HCT116 (cell line): ENCODE results near the gene EHMT1. TPM values are rescaled to one million over a fixed set of nuclear protein-coding genes. Genes with fewer than 3 reads are reported as not detected.

ENCODE experiments used
- ATAC-seq: fragments of 200-7000 bp; cut with Tn5 transposase; 2 replicates; pipeline ENCODE4 v1.9.1; 2020; ENCODE audit warnings: mild to moderate bottlenecking, moderate library complexity
- BruUV-seq: library from RNA; stranded (reverse); fragments of 400-500 nt; replicated peaks from 2 replicates; lab custom pipeline; 2021; lab: Mats Ljungman, UMichigan
- CTCF ChIA-PET: fragments of 300-600 bp; sonication (Branson Sonifier 250); formaldehyde crosslinking; loops from one replicate; lab custom pipeline; 2021; ENCODE audit warnings: antibody characterized with exemption; lab: Charles Lee
- POLR2A ChIA-PET: fragments of 300-600, 350-600 bp; sonication (Branson Sonifier 250); formaldehyde crosslinking; loops from one replicate; lab custom pipeline; 2021; ENCODE audit warnings: antibody characterized with exemption; lab: Charles Lee
- RAD21 ChIA-PET, 2 experiments: fragments of 300-600 bp; sonication (Branson Sonifier 250); formaldehyde crosslinking; loops; one replicate each; lab custom pipeline; 2023; ENCODE audit warnings: low total read pairs in 2 of 2; ENCODE audit not compliant: uncharacterized antibody in 2 of 2, unreplicated experiment in 2 of 2, low non-redundant PET in 1 of 2; lab: Charles Lee
- DNase-seq: peaks from one replicate; pipeline ENCODE4 v3.0.0-alpha.2; 2010; ENCODE audit warnings: low read depth, low spot score
- H2AFZ ChIP-seq: fragments of 200-600 bp; shearing (Covaris generic), sonication (generic); 2 replicates; pipeline ENCODE4 v1.6.1; 2017; ENCODE audit warnings: low read depth, mixed run types, mixed read lengths, antibody characterized with exemption, low read length; ENCODE audit not compliant: poor library complexity, severe bottlenecking
- H3K27ac ChIP-seq: 2 replicates; pipeline ENCODE4 v1.5.1; 2012; ENCODE audit warnings: low read depth, low read length
- H3K27me3 ChIP-seq: fragments of 200-600 bp; sonication (generic); 2 replicates; pipeline ENCODE4 v1.6.1; 2016; ENCODE audit warnings: mixed run types, low read length, mixed read lengths; ENCODE audit not compliant: insufficient read depth
- H3K36me3 ChIP-seq, 2 experiments: fragments of 200-500 bp in 1 of 2; fragments of 200-600 bp in 1 of 2; sonication (Bioruptor generic) in 1 of 2; sonication (generic) in 1 of 2; 2 replicates each; pipeline versions ENCODE4 v1.5.1 to v1.6.1; 2014 to 2016; ENCODE audit warnings: low read length in 2 of 2, inconsistent platforms in 1 of 2, mixed read lengths in 1 of 2, mixed run types in 1 of 2; ENCODE audit not compliant: insufficient read depth in 2 of 2, control insufficient read depth in 1 of 2
- H3K4me1 ChIP-seq, 2 experiments: fragments of 200-600 bp in 1 of 2; sonication (generic) in 1 of 2; 2 replicates each; pipeline versions ENCODE4 v1.5.1 to v1.6.1; 2012 to 2017; ENCODE audit warnings: low read length in 2 of 2, inconsistent platforms in 1 of 2, mild to moderate bottlenecking in 1 of 2, mixed read lengths in 1 of 2, mixed run types in 1 of 2, moderate library complexity in 1 of 2; ENCODE audit not compliant: insufficient read depth in 2 of 2, control insufficient read depth in 1 of 2
- H3K4me2 ChIP-seq: fragments of 200-600 bp; sonication (generic); 2 replicates; pipeline ENCODE4 v1.6.1; 2017; ENCODE audit warnings: mixed run types, low read length, mixed read lengths
- H3K4me3 ChIP-seq, 2 experiments: fragments of 200-600 bp in 1 of 2; sonication (generic) in 1 of 2; replicated peaks in 1 of 2; 2 replicates each; pipeline ENCODE4 v1.5.1; 2011 to 2016; ENCODE audit warnings: low read length in 2 of 2, control low read depth in 1 of 2, low read depth in 1 of 2, mild to moderate bottlenecking in 1 of 2, mixed read lengths in 1 of 2, mixed run types in 1 of 2
- H3K79me2 ChIP-seq: fragments of 200-600 bp; sonication (generic); 2 replicates; pipeline ENCODE4 v1.6.1; 2017; ENCODE audit warnings: mild to moderate bottlenecking, mixed run types, low read length, moderate library complexity, mixed read lengths; ENCODE audit not compliant: insufficient read depth
- H3K9ac ChIP-seq: fragments of 200-600 bp; sonication (generic); 2 replicates; pipeline ENCODE4 v1.6.1; 2016; ENCODE audit warnings: low read length, mixed read lengths
- H3K9me2 ChIP-seq: fragments of 200-600 bp; sonication (generic), shearing (Covaris generic); 2 replicates; pipeline ENCODE4 v1.6.1; 2017; ENCODE audit warnings: mixed run types, mild to moderate bottlenecking, moderate library complexity; ENCODE audit not compliant: insufficient read depth
- H3K9me3 ChIP-seq, 2 experiments: fragments of 200-500 bp in 1 of 2; fragments of 200-600 bp in 1 of 2; sonication (Bioruptor generic) in 1 of 2; sonication (generic) in 1 of 2; 2 replicates each; pipeline ENCODE4 v1.6.1; 2014 to 2017; ENCODE audit warnings: low read length in 2 of 2, mixed read lengths in 2 of 2, inconsistent platforms in 1 of 2, low read depth in 1 of 2, mild to moderate bottlenecking in 1 of 2, mixed run types in 1 of 2, moderate library complexity in 1 of 2; ENCODE audit not compliant: control insufficient read depth in 1 of 2, insufficient read depth in 1 of 2
- H4K20me1 ChIP-seq: fragments of 200-600 bp; sonication (generic), shearing (Covaris generic); 2 replicates; pipeline ENCODE4 v1.6.1; 2017; ENCODE audit warnings: mixed run types, mild to moderate bottlenecking, moderate library complexity; ENCODE audit not compliant: insufficient read depth
- CBX3 ChIP-seq: IDR thresholded peaks from 2 replicates; pipeline ENCODE4 v1.6.1; 2012; ENCODE audit warnings: low read depth
- CEBPB ChIP-seq: IDR thresholded peaks from 2 replicates; pipeline ENCODE4 v1.6.1; 2012; ENCODE audit warnings: low read depth
- EGR1 ChIP-seq: IDR thresholded peaks from 2 replicates; pipeline ENCODE4 v1.6.1; 2012; ENCODE audit warnings: low read depth
- FOSL1 ChIP-seq: IDR thresholded peaks from 2 replicates; pipeline ENCODE4 v1.6.1; 2012; ENCODE audit warnings: low read depth
- SRF ChIP-seq: IDR thresholded peaks from 2 replicates; pipeline ENCODE4 v1.6.1; 2012; ENCODE audit warnings: low read depth
- TCF7L2 ChIP-seq: IDR thresholded peaks from 2 replicates; pipeline ENCODE4 v1.7.0; 2011; ENCODE audit warnings: borderline replicate concordance, inconsistent platforms; ENCODE audit not compliant: insufficient read depth, insufficient read length; ENCODE audit errors: extremely low read depth
- YY1 ChIP-seq: IDR thresholded peaks from 2 replicates; pipeline ENCODE4 v1.6.1; 2011; ENCODE audit warnings: low read length, low read depth, moderate library complexity, mild to moderate bottlenecking; ENCODE audit not compliant: insufficient replicate concordance; ENCODE audit errors: extremely low read depth
- ZFX ChIP-seq: fragments of 450-650 bp; IDR thresholded peaks from 2 replicates; pipeline ENCODE4 v1.6.1; 2017
- intact Hi-C: fragments of 100-400 bp; cut with micrococcal nuclease; formaldehyde crosslinking; loops from 2 replicates; pipeline ENCODE4 v1.10.0; 2022
- total RNA-seq: library from RNA; stranded (reverse); gene quantifications from one replicate; pipeline ENCODE4 v1.2.1, GENCODE V29; 2021; ENCODE audit not compliant: unreplicated experiment
- TF ChIP-seq, protein P1 (sequence below): IDR thresholded peaks from 2 replicates; pipeline ENCODE4 v1.6.1; 2012
- TF ChIP-seq, protein P2 (sequence below): IDR thresholded peaks from 2 replicates; pipeline ENCODE4 v1.6.1; 2012
- TF ChIP-seq, protein P3 (sequence below): IDR thresholded peaks from 2 replicates; pipeline ENCODE4 v1.6.1; 2011; ENCODE audit warnings: mild to moderate bottlenecking, low read length, moderate library complexity; ENCODE audit not compliant: insufficient replicate concordance; ENCODE audit errors: extremely low read depth

EHMT1 gene
- total RNA-seq, 1 experiment from 2014 or later: 86.1 TPM

DNA sequence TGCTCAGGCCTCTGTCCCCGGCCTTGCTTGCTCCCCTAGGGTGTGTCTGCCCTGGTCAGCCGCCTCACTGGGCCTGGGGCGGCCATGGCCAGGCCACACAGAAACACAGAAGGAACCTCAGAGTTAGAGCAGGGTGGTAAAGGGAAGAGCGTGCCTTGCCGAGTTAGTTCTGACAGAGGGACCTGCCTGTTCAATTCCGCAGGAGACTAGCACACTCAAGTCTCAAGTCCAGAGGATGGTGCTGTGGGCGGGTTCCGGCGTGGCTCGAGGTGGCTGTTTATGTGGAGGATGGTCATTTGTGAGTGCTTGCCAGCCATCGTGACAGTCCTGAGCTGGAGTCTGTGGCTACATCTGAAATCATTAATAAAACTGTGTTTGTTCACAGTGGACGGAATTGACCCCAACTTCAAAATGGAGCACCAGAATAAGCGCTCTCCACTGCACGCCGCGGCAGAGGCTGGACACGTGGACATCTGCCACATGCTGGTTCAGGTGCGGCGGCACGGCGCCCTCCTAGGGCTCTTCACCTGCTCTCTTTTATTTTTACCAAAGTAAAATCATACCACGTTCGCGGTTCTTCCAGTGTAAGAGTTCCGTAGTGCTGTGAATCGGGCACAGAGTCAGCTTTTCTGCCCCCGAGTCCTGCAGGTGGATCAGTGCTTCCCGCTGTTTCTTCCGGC lies 163.2 kb downstream of the EHMT1 start:
- intact Hi-C loops: no loop called here
- DNase-seq (no peak), ATAC-seq (no peak)
- ChIA-PET CTCF (no interaction called here), RAD21 (no interaction called here), POLR2A (no interaction called here)
- Histone ChIP-seq H3K4me3 (no peak overlapping the region), H2AFZ (no peak overlapping the region), H3K36me3 (peaks cover 23 to 34% of the 10 kb centered on the region in 2 experiments), H4K20me1 (no peaks in the 10 kb centered on the region), H3K27me3 (no peaks in the 10 kb centered on the region), H3K9me2 (no peaks in the 10 kb centered on the region), H3K79me2 (no peaks in the 10 kb centered on the region), H3K9ac (no peak overlapping the region), H3K27ac (no peak overlapping the region), H3K4me2 (no peak overlapping the region), H3K4me1 (no peaks in the 10 kb centered on the region), H3K9me3 (no peaks in the 10 kb centered on the region)
- TF ChIP-seq CBX3 (no peak), SRF (no peak), TCF7L2 (no peak), FOSL1 (no peak), EGR1 (no peak), ZFX (no peak), CEBPB (no peak), YY1 (no peak)
- TF ChIP-seq, protein P1, sequence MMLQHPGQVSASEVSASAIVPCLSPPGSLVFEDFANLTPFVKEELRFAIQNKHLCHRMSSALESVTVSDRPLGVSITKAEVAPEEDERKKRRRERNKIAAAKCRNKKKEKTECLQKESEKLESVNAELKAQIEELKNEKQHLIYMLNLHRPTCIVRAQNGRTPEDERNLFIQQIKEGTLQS: no peak
- TF ChIP-seq, protein P2, sequence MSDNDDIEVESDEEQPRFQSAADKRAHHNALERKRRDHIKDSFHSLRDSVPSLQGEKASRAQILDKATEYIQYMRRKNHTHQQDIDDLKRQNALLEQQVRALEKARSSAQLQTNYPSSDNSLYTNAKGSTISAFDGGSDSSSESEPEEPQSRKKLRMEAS: no peak
- TF ChIP-seq, protein P3, sequence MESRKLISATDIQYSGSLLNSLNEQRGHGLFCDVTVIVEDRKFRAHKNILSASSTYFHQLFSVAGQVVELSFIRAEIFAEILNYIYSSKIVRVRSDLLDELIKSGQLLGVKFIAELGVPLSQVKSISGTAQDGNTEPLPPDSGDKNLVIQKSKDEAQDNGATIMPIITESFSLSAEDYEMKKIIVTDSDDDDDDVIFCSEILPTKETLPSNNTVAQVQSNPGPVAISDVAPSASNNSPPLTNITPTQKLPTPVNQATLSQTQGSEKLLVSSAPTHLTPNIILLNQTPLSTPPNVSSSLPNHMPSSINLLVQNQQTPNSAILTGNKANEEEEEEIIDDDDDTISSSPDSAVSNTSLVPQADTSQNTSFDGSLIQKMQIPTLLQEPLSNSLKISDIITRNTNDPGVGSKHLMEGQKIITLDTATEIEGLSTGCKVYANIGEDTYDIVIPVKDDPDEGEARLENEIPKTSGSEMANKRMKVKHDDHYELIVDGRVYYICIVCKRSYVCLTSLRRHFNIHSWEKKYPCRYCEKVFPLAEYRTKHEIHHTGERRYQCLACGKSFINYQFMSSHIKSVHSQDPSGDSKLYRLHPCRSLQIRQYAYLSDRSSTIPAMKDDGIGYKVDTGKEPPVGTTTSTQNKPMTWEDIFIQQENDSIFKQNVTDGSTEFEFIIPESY: no peak
- BruUV-seq: no TSS peak
